CD4-positive, alpha-beta T cell treated with Interleukin-17A for 4 hours (primary cell): Measurements from ENCODE around the gene MALAT1.

Experiments used
- DNase-seq: peaks from one replicate; pipeline ENCODE4 v3.0.0-alpha.2; 2020; ENCODE audit warnings: mixed read lengths

The MALAT1 gene

GRCh38 chr11:65540290-65541092 lies 41.6 kb downstream of the MALAT1 start:
- peak; percentile 94 for DNase-seq

GRCh38 chr11:65541093-65541982 lies 42.5 kb downstream of the MALAT1 start:
- DNase-seq, result no peak

- no peak for DNase-seq
Observed at GRCh38 chr11:65542738-65543390, 44.0 kb downstream of the MALAT1 start.

- no peak for DNase-seq
Observed at GRCh38 chr11:65545853-65546216, 47.0 kb downstream of the MALAT1 start.

- DNase-seq, result peak; percentile 99
Observed at GRCh38 chr11:65546217-65546958, 47.5 kb downstream of the MALAT1 start.

GRCh38 chr11:65547446-65548125 lies 48.7 kb downstream of the MALAT1 start:
- peak; percentile 59 for DNase-seq

GRCh38 chr11:65548395-65548794 lies 49.5 kb downstream of the MALAT1 start:
- DNase-seq, result no peak

GRCh38 chr11:65549096-65549495 lies 50.3 kb downstream of the MALAT1 start:
- DNase-seq, result no peak

- peak; percentile 77 for DNase-seq
Observed at GRCh38 chr11:65551572-65552387, 52.9 kb downstream of the MALAT1 start.

GRCh38 chr11:65552388-65552951 lies 53.6 kb downstream of the MALAT1 start:
- no peak for DNase-seq

- DNase-seq, result peak; percentile 90
Observed at GRCh38 chr11:65553301-65554001, 54.6 kb downstream of the MALAT1 start.

- DNase-seq, result peak; percentile 40
Observed at GRCh38 chr11:65554057-65554818, 55.4 kb downstream of the MALAT1 start.

- DNase-seq, result no peak
Observed at GRCh38 chr11:65554842-65555430, 56.1 kb downstream of the MALAT1 start.

- DNase-seq, result peak; percentile 35
Observed at GRCh38 chr11:65555693-65556231, 56.9 kb downstream of the MALAT1 start.
